Measurements from ENCODE around the gene WNK1. TPM values are rescaled to one million over a fixed set of nuclear protein-coding genes. Genes with fewer than 3 reads are reported as not detected.

The WNK1 gene
- total RNA-seq, 3 donors from 2014 or later = 173 to 192 (median 176) TPM

- intact Hi-C loops (cut with DNase I; ENCODE audit: low total_unique reads) = no loop called here
- no peak overlapping the region for H3K27ac ChIP-seq
- no peaks in the 10 kb centered on the region for H3K36me3 ChIP-seq
- H3K4me1 ChIP-seq = no peaks in the 10 kb centered on the region
- H3K27me3 ChIP-seq = no peaks in the 10 kb centered on the region
- no peaks in the 10 kb centered on the region for H3K9me3 ChIP-seq
- no peak overlapping the region for H3K4me3 ChIP-seq
- TF ChIP-seq CTCF (IDR thresholded peaks at IDR 0.05) = no peak
- no peak for DNase-seq (ENCODE audit: low spot score in 2 of 2)
Measured at GRCh38 chr12:761256-761655, 8.9 kb downstream of the WNK1 start.

- H3K9me3 ChIP-seq = no peaks in the 10 kb centered on the region
- DNase-seq (ENCODE audit: low spot score in 2 of 2) = no peak
- H3K27ac ChIP-seq = no peak overlapping the region
- intact Hi-C loops (cut with DNase I; ENCODE audit: low total_unique reads) = no loop called here
- H3K36me3 ChIP-seq = no peaks in the 10 kb centered on the region
- TF ChIP-seq CTCF (IDR thresholded peaks at IDR 0.05) = no peak
- no peak for TF ChIP-seq POLR2AphosphoS5 (IDR thresholded peaks at IDR 0.05)
- no peak for TF ChIP-seq POLR2A (IDR thresholded peaks at IDR 0.05)
- H3K27me3 ChIP-seq = no peaks in the 10 kb centered on the region
- no peaks in the 10 kb centered on the region for H3K4me1 ChIP-seq
- no peak overlapping the region for H3K4me3 ChIP-seq
Measured at GRCh38 chr12:765840-766239, 13.5 kb downstream of the WNK1 start.

- no peak overlapping the region for H3K4me3 ChIP-seq
- intact Hi-C loops (cut with DNase I; ENCODE audit: low total_unique reads) = no loop called here
- no peaks in the 10 kb centered on the region for H3K36me3 ChIP-seq
- no peak for DNase-seq (ENCODE audit: low spot score in 2 of 2)
- H3K4me1 ChIP-seq = no peaks in the 10 kb centered on the region
- no peak overlapping the region for H3K27ac ChIP-seq
- H3K9me3 ChIP-seq = no peaks in the 10 kb centered on the region
- no peaks in the 10 kb centered on the region for H3K27me3 ChIP-seq
- TF ChIP-seq POLR2AphosphoS5 (IDR thresholded peaks at IDR 0.05) = no peak
- no peak for TF ChIP-seq POLR2A (IDR thresholded peaks at IDR 0.05)
- no peak for TF ChIP-seq CTCF (IDR thresholded peaks at IDR 0.05)
Measured at GRCh38 chr12:768434-768833, 16.1 kb downstream of the WNK1 start.

- TF ChIP-seq POLR2A (IDR thresholded peaks at IDR 0.05) = no peak
- no peak for TF ChIP-seq POLR2AphosphoS5 (IDR thresholded peaks at IDR 0.05)
- TF ChIP-seq CTCF (IDR thresholded peaks at IDR 0.05) = no peak
- H3K4me3 ChIP-seq = no peak overlapping the region
- DNase-seq (ENCODE audit: low spot score in 2 of 2) = no peak
- H3K27me3 ChIP-seq = no peaks in the 10 kb centered on the region
- H3K27ac ChIP-seq = no peak overlapping the region
- no peaks in the 10 kb centered on the region for H3K9me3 ChIP-seq
- intact Hi-C loops (cut with DNase I; ENCODE audit: low total_unique reads) = no loop called here
- no peaks in the 10 kb centered on the region for H3K36me3 ChIP-seq
- no peaks in the 10 kb centered on the region for H3K4me1 ChIP-seq
Measured at GRCh38 chr12:770479-770878, 18.1 kb downstream of the WNK1 start.

DNA sequence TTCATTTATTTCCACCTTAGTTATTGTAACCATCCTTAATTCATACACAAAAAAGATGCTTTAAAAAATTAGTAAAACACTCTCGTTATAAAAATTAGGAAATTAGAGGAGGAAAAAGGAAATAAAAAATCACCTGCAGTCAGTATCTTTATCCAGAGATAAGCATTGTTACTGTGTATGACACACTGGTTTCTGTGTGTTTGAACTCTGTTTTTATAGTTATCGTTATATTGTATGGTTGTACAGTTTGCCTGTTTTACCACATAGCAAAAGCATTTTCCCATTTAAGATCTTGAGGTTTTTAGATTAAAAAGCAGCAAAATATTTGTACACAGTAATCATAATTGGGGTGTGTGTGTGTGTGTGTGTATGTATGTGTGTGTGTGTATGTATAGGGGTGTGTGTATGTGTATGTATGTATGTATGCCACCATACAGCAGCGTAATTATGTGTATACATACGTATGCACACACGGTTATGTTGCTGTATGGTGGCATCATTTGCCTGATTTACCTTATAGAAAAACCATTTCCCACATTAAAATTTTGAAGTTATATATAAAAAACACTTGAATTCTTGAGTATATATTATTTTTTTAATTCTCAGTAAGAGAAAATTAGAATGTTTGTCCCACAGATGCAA, 19.8 kb downstream of the WNK1 start:
- H3K27ac ChIP-seq = no peak overlapping the region
- H3K4me1 ChIP-seq = no peaks in the 10 kb centered on the region

More for the DNA sequence above, 19.8 kb downstream of the WNK1 start:
- no peaks in the 10 kb centered on the region for H3K36me3 ChIP-seq
- intact Hi-C loops (cut with DNase I; ENCODE audit: low total_unique reads) = no loop called here
- no peak for DNase-seq (ENCODE audit: low spot score in 2 of 2)
- H3K4me3 ChIP-seq = no peak overlapping the region
- H3K9me3 ChIP-seq = no peaks in the 10 kb centered on the region
- no peak for TF ChIP-seq CTCF (IDR thresholded peaks at IDR 0.05)
- TF ChIP-seq POLR2A (IDR thresholded peaks at IDR 0.05) = no peak
- no peak for TF ChIP-seq POLR2AphosphoS5 (IDR thresholded peaks at IDR 0.05)
- H3K27me3 ChIP-seq = no peaks in the 10 kb centered on the region

Data from breast epithelium (tissue), 4 donors.